Measurements from ENCODE around the gene CCDC13.

GRCh38 chr3:42807929-42808328 is 34.9 kb upstream of the CCDC13 start:
- TF ChIP-seq CTCF (IDR thresholded peaks at IDR 0.05) (no peak), POLR2AphosphoS5 (IDR thresholded peaks at IDR 0.05) (no peak)
